Parathyroid adenoma (tissue), 2 donors: ENCODE measurements around the gene CACNA1C.

ENCODE experiments used
- H2AFZ ChIP-seq: fragments of 300-600 bp; sonication (generic); one replicate; pipeline ENCODE4 v1.7.0; 2017; ENCODE audit warnings: antibody characterized with exemption, mild to moderate bottlenecking
- H3K27ac ChIP-seq: fragments of 300-600 bp; sonication (generic); one replicate; pipeline ENCODE4 v1.7.0; 2017
- H3K27me3 ChIP-seq: fragments of 300-600 bp; sonication (generic); one replicate; pipeline ENCODE4 v1.7.0; 2017; ENCODE audit warnings: low read length; ENCODE audit not compliant: control insufficient read depth, insufficient read depth
- H3K36me3 ChIP-seq: fragments of 300-600 bp; sonication (generic); one replicate; pipeline ENCODE4 v1.7.0; 2017; ENCODE audit warnings: low read length; ENCODE audit not compliant: control insufficient read depth, insufficient read depth
- H3K4me1 ChIP-seq: fragments of 300-600 bp; sonication (generic); one replicate; pipeline ENCODE4 v1.7.0; 2017; ENCODE audit warnings: control low read depth
- H3K4me2 ChIP-seq: fragments of 300-600 bp; sonication (generic); one replicate; pipeline ENCODE4 v1.7.0; 2017; ENCODE audit warnings: low read length
- H3K4me3 ChIP-seq: fragments of 300-600 bp; sonication (generic); one replicate; pipeline ENCODE4 v1.7.0; 2017; ENCODE audit warnings: low read depth, low read length
- H3K79me2 ChIP-seq: fragments of 300-600 bp; sonication (generic); one replicate; pipeline ENCODE4 v1.7.0; 2017; ENCODE audit warnings: control low read depth
- H3K9ac ChIP-seq: fragments of 300-600 bp; sonication (generic); one replicate; pipeline ENCODE4 v1.7.0; 2017; ENCODE audit warnings: mild to moderate bottlenecking
- H3K9me3 ChIP-seq: fragments of 300-600 bp; sonication (generic); one replicate; pipeline ENCODE4 v1.7.0; 2017; ENCODE audit warnings: low read length; ENCODE audit not compliant: control insufficient read depth
- TF ChIP-seq, protein P1 (sequence below): fragments of 300-600 bp; sonication (generic); IDR thresholded peaks from one replicate; pipeline ENCODE4 v1.7.0; 2017; ENCODE audit warnings: antibody characterized with exemption, mild to moderate bottlenecking
- donor health status: primary hyperparathyroidism.

Gene CACNA1C

GRCh38 chr12:2403221-2403976 is 350.6 kb downstream of the CACNA1C start:
- TF ChIP-seq, protein P1, sequence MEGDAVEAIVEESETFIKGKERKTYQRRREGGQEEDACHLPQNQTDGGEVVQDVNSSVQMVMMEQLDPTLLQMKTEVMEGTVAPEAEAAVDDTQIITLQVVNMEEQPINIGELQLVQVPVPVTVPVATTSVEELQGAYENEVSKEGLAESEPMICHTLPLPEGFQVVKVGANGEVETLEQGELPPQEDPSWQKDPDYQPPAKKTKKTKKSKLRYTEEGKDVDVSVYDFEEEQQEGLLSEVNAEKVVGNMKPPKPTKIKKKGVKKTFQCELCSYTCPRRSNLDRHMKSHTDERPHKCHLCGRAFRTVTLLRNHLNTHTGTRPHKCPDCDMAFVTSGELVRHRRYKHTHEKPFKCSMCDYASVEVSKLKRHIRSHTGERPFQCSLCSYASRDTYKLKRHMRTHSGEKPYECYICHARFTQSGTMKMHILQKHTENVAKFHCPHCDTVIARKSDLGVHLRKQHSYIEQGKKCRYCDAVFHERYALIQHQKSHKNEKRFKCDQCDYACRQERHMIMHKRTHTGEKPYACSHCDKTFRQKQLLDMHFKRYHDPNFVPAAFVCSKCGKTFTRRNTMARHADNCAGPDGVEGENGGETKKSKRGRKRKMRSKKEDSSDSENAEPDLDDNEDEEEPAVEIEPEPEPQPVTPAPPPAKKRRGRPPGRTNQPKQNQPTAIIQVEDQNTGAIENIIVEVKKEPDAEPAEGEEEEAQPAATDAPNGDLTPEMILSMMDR = no peak
- no peak overlapping the region for H3K4me2 ChIP-seq
- H3K9ac ChIP-seq = no peak overlapping the region
- H3K4me3 ChIP-seq = no peak overlapping the region
- no peaks in the 10 kb centered on the region for H3K36me3 ChIP-seq
- H3K79me2 ChIP-seq = no peaks in the 10 kb centered on the region
- H2AFZ ChIP-seq = no peak overlapping the region
- no peak overlapping the region for H3K27ac ChIP-seq
- H3K27me3 ChIP-seq = no peaks in the 10 kb centered on the region
- H3K4me1 ChIP-seq = no peaks in the 10 kb centered on the region
- H3K9me3 ChIP-seq = peaks cover 3% of the 10 kb centered on the region

- no peak overlapping the region for H3K9ac ChIP-seq
- H3K79me2 ChIP-seq = no peaks in the 10 kb centered on the region
- H3K9me3 ChIP-seq = peaks cover 3% of the 10 kb centered on the region
- TF ChIP-seq, protein P1 = no peak
- H3K36me3 ChIP-seq = no peaks in the 10 kb centered on the region
- no peaks in the 10 kb centered on the region for H3K27me3 ChIP-seq
- H3K4me3 ChIP-seq = no peak overlapping the region
- no peak overlapping the region for H3K4me2 ChIP-seq
- H2AFZ ChIP-seq = no peak overlapping the region
- no peaks in the 10 kb centered on the region for H3K4me1 ChIP-seq
- H3K27ac ChIP-seq = no peak overlapping the region
Observed at GRCh38 chr12:2405039-2405438, 352.3 kb downstream of the CACNA1C start.

DNA sequence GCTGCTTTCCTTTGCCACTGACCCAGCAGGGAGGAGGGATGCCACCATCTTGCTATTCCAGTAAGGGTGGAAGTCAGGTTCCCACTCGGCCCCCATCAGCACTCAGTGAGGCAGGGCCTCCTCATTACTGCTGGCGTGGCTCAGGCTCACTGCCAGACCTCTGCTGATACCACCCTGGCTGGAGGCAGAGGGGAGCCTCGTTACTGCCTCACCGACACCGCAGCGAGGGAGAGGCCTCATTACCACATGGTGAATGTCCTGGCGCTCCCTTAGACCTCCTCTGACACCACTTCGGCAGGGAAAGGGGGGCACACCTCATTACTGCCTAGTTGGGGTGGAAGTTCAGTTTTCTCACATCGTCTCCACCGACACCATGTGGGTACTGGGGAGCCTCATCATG is 354.1 kb downstream of the CACNA1C start:
- Histone ChIP-seq H3K79me2 (no peaks in the 10 kb centered on the region), H3K4me1 (no peaks in the 10 kb centered on the region), H2AFZ (no peak overlapping the region), H3K4me3 (no peak overlapping the region), H3K27me3 (no peaks in the 10 kb centered on the region), H3K27ac (no peak overlapping the region), H3K9me3 (peaks cover 3% of the 10 kb centered on the region), H3K36me3 (no peaks in the 10 kb centered on the region), H3K9ac (no peak overlapping the region), H3K4me2 (no peak overlapping the region)
- TF ChIP-seq, protein P1 = no peak

DNA sequence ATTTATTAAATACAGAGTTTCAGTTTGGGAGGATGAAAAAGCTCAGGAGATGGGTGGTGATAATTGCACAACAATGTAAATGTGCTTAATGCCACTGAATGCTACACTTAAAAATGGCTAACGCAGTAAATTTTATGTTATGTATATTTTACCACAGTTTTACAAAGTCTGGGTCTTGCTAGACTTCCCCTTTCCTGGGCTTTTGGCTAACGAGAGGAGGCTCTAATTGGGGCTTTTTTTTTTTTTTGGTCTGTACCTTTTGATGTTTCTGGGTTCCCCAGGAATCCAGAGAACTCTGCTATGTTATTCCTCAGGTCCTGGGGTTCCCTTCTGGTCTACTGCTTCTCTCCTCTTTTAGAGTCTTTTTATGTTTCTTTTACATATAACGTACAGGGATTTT is 355.5 kb downstream of the CACNA1C start:
- peaks cover 3% of the 10 kb centered on the region for H3K9me3 ChIP-seq
- H3K4me3 ChIP-seq = no peak overlapping the region
- no peak overlapping the region for H3K27ac ChIP-seq
- H3K79me2 ChIP-seq = no peaks in the 10 kb centered on the region
- TF ChIP-seq, protein P1 = no peak
- H3K27me3 ChIP-seq = no peaks in the 10 kb centered on the region
- no peak overlapping the region for H2AFZ ChIP-seq
- no peak overlapping the region for H3K4me2 ChIP-seq
- H3K9ac ChIP-seq = no peak overlapping the region
- no peaks in the 10 kb centered on the region for H3K4me1 ChIP-seq
- no peaks in the 10 kb centered on the region for H3K36me3 ChIP-seq
